COLO668 (cell line): Measurements from ENCODE around the gene PKN1.
"Not testable (repeated sequence)": the region's sequence is repeated elsewhere in the genome, so short reads cannot be mapped to it uniquely, and the experiment has no call there.

ENCODE experiments used
- DNase-seq: peaks from one replicate; lab custom pipeline; 2025; ENCODE audit not compliant: unreplicated experiment; lab: John Stamatoyannopoulos, UW

The PKN1 gene

DNA sequence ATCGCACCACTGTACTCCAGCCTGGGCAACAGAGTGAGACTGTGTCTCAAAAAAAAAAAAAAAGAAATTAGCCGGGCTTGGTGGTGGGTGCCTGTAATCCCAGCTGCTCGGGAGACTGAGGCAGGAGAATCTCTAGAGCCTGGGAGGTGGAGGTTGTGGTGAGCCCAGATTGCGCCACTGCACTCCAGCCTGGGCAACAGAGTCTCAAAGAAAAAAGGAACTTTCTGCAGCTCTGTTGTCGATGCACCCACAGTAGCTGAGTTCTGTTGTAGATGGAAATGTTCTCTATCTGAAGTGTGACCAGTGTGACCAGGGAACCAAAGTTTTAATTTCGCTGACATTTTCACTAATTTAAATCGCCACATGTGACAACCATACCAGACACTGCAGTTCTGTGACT, 29.3 kb downstream of the PKN1 start:
- DNase-seq, result not testable (repeated sequence)

DNA sequence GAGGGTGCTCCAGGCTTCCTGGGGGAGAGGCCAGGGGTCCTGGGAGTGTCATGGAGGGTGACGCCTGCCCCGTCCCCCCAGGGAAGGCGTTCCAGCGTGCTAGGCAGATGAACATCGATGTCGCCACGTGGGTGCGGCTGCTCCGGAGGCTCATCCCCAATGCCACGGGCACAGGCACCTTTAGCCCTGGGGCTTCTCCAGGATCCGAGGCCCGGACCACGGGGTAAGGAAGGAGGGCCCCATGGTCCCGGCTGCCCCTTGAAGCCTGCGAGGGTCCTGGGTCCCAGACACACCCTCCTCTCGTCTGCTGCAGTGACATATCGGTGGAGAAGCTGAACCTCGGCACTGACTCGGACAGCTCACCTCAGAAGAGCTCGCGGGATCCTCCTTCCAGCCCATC, 30.6 kb downstream of the PKN1 start:
- no peak for DNase-seq

DNA sequence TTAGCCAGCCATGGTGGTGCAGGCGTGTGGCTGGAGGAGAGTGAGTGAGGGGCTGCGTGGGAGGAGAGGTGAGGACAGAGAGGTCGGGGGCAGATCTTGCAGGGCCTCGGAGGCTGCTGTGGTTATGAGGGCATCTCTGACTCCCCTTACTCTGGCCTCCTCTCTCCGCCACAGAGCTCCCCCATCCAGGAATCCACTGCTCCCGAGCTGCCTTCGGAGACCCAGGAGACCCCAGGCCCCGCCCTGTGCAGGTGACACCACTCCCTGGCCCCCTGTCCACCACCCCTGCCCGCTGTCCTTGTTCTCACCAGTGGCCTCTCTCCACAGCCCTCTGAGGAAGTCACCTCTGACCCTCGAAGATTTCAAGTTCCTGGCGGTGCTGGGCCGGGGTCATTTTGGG, 34.3 kb downstream of the PKN1 start:
- DNase-seq, result no peak

DNA sequence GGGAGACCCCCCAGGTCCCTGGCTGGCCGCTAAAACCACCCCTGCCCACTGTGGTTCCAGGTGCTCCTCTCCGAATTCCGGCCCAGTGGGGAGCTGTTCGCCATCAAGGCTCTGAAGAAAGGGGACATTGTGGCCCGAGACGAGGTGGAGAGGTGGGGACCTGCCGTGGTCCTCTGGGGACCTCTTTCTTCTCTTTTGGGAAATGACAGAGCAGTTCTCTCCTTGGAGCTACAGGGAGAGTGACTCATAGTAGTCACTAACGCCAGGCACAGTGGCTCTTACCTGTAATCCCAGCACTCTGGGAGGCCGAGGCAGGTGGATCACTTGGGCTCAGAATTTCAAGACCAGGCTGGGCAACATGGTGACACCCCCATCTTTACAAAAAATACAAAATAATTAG, 34.7 kb downstream of the PKN1 start:
- no peak for DNase-seq

DNA sequence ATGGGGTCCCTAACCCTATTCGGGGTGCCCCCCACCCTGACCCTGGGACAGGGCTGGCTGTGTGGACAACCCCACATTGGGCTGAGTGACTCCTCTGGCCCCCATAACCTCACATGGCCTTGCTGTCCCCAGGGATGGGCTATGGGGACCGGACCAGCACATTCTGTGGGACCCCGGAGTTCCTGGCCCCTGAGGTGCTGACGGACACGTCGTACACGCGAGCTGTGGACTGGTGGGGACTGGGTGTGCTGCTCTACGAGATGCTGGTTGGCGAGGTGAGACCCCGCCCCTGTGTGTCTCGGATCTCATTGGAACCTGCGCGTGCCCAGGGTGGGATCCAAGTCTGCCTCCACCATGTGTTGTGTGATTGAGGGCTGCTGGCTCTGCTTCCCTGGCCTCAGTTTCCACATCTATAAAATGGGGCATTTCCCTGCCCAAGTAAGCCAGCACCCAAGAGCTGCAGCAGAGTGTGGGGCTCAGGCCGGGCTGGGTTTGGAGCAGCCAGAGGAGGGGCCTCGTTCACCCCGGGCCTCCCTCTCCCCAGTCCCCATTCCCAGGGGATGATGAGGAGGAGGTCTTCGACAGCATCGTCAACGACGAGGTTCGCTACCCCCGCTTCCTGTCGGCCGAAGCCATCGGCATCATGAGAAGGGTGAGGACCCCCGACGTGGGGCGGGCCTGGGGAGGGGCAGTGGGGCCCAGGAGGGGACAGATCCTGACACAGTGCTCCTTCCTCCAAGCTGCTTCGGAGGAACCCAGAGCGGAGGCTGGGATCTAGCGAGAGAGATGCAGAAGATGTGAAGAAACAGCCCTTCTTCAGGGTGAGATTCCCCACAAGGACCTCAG, 37.1 kb downstream of the PKN1 start:
- DNase-seq, result no peak

DNA sequence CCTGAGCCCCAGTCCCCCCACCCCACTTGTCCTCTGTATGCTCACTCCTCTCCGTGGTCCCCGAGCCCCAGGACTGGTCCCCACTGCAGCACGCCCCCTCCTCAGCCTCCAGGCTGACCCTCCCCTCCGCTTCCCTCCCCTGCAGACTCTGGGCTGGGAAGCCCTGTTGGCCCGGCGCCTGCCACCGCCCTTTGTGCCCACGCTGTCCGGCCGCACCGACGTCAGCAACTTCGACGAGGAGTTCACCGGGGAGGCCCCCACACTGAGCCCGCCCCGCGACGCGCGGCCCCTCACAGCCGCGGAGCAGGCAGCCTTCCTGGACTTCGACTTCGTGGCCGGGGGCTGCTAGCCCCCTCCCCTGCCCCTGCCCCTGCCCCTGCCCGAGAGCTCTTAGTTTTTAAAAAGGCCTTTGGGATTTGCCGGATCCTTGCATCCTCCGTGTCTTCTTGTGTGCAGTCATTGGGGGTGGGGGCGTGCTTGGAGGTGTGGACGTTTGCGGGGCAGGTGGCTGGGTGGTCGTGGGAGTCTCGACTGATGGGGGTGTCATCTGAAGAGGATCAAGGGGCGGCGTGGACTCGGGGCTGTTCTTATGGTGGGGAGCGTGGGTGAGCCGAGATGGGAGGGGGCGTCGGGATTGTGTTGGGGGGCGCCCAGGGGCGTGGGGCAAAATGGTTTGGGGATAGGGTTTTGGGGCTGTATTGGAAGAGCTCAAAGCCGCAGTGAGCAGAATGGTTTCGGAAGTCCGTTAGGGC, 38.5 kb downstream of the PKN1 start:
- DNase-seq, result no peak

DNA sequence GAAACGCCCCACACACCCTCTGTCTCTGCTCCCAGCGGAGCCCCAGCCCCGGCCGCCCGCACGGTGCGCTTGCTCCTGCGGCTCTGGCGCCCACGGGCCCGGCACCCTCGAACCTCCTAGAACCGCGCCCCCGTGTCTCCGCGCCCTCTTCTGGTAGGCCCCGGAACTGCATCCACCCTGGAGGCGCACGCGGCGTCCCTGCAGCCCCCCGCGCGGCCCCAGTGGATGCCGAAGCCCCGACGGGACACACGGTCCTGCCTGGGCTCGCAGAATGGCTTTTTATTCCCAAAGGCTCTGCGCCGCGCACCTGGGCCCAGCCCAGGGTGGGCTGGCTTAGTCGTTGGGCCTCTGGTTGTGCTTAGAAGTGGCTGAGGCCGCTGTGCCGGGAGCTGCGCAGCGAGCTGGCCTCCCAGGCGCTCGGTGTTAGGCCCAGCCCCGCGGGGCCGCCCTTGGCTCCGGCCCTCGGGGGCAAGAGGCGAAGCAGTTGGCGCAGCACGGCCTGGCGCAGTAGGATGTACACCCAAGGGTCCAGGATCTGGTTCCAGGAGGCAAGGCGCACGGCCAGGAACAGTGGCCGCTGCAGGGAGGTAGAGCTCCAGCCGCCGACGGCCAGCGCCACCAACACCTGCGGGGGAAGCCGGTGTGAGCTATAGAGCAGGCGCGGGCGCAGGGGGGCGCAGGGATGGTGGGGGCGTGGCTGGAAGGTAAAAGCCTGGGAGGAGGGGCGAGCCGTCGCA, 39.3 kb downstream of the PKN1 start:
- peak; percentile 72 for DNase-seq

DNA sequence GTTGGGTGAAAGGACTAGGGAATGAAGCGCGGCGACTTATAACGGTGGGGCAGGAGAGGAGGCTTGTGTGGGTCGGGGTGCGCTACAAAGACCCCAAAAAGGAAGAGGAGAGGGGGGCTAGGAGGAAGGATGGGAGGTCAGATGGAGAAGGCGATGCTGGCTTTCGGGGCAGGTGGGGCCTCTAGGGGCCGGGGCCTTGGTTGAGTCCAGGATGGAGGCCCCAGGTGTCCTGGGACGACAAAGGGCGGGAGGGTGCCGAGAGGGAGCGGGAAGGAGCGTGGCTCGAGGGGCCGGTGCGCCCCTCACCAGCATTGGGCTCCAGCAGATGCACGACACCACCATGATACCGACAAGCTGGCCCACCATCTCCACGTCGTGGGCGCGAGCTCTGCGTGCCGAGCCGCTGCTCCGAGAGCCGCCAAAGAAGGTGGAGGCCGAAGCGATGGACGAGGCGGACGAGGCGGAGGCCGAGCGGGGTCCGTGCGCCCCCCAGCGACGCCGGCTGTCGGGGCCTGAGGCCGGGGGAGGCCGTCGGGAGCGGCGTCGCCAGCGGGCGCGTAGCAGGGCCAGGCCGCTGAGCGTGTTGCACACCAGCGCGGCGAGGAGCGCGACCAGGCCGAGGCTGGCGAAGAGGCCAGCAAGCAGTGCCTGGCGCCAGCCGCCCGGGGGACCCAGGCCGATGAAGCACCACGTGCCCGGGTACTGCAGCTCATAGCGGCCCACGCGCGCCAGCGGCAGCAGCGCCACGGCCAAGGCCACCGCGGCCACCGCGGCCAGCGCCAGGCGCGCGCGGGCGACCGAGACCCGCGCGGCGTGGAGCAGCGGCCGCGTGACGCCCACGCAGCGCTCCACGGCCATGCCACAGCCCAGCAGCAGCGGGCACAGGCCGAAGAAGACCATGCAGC, 40.2 kb downstream of the PKN1 start:
- DNase-seq, result peak; percentile 51

DNA sequence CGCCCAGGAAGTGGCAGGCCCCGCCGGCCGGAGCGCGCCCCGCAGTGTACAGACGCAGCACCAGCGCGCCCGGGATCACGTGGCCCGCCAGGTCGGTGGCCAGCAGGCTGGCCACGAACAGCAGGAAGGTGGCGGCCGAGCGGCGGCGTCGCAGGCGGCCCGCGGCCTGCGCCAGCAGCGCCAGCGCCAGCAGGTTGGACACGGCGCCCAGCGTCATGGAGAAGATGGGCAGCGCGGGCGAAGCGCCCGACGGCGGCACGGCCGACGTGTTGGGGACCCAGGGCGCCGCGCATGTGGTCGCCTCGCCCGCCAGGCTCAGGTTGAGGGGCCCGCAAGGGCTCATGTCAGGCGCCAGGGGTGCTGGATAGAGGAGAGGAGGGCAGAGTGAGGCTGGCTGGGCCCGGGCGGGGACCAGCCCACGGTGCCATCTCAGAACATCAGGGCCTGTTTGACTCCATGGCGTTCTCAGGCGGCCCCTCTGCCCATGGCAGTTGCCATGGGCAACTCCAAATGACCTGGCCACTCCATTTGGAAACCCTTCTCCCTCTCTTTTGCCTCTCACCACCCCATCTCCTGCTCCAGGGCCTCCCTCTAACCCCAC, 41.0 kb downstream of the PKN1 start:
- peak; percentile 63 for DNase-seq

DNA sequence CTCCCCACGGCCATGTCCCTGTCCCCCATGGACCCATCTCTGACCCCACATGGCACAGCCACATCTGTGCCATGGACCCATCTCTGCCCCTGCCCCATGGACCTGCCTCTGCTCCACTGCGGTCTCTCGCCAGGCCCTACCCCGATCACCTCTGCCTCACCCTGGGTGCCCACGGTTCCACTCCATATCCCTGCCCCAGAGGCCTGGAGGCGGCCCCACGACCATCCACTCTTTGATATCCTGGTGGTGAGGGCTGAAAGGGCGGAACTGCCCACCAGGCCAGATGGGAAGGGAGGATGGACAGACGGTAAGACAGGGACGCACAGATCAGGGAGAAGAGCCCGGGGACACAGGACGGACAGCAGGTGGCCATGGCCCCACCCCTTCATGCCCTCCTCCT, 41.7 kb downstream of the PKN1 start:
- DNase-seq, result no peak

DNA sequence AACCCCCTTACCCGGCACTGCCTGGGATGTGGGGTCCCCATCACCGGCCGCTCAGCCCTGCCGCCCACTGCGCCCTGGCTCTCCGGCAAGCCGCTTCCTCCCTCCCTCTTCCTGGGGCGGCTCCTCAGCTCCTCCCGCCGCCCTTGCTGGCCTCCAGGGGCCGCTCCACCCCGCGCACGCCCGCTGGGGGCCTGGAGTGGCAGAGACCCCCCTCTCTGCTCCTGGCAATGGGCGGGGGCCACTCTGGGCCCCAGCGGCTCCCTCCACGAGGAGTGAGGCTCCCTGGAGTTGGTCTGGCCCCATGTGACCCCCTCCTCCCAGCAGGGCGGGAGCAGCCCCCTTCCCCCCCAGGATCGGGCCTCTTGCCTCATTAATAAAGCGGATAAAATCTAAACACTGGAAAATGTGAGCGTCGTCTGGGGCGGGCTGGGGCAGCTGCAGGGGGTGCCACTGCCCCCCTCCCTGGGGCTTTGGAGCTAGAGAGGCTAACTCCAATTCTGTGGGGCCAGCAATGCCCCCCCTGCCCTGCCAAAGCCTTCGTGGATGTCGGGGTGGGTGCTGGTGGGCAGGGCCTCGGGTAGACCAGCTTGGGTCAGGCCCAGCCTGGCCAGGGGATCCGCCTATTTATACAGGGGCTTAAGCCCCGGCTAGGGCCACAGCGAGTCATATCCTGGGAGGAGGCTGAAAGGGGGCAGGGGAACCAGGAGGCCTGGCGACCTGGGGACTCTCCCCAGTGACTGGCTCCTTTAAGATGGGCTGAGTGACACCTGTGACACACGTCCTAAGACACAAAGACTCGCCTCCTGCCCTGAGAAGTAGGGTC, 42.4 kb downstream of the PKN1 start, which contains the start of gene PTGER1:
PTGER1 (minus strand) TSS at position 104 of the 823 bp plus-strand sequence. CDS start 1,034 bp downstream, outside the sequence.
- peak; percentile 23 for DNase-seq

DNA sequence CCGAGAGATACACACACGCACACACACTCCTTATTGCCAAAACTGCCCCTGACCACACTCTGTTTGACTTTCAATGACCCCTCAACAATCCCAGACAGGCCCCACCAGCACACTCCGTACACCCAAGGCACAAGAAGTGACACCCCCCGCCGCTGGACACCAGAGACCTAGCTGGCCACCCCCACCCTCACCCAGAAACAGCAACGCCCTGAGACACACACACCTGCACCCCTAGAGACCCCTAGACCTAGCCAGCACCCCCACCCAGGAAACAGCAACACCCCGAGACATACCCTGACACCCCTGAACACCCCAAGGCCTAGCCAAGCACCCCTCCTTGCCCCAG, 43.2 kb downstream of the PKN1 start:
- no peak for DNase-seq

DNA sequence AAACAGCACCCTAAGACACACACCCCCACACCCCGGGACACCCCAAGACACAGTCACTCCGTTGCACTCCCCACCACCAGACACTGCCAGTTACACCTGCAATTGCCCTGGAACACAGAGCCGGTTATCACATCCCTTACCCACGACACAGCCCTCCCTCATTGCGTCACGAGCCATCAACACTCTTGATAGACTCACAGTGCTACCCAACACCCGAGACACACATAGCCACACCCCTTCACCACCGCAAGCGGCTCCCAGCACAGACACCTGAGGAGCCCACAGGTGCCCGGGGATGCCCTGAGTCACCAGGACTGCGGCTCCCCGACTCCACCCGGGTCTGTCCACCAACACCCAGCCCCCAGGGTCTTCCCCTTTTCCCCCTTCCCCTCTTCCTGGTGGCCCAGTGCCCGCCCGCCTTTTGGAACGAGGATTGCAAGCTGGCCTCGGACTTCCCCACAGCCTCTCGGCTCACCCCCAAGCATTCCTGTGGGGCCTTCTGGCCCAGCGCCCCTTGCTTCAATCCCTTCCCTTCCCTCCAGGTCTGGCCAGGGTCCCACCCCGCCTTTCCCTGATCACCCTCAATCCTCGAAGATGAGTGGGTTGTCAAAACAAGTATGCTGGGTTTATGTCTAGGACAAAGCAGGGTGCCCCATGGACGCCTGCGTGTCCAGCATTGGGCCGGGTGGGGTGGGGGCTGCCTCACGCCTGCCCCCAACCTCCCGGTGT, 43.7 kb downstream of the PKN1 start:
- peak; percentile 51 for DNase-seq

DNA sequence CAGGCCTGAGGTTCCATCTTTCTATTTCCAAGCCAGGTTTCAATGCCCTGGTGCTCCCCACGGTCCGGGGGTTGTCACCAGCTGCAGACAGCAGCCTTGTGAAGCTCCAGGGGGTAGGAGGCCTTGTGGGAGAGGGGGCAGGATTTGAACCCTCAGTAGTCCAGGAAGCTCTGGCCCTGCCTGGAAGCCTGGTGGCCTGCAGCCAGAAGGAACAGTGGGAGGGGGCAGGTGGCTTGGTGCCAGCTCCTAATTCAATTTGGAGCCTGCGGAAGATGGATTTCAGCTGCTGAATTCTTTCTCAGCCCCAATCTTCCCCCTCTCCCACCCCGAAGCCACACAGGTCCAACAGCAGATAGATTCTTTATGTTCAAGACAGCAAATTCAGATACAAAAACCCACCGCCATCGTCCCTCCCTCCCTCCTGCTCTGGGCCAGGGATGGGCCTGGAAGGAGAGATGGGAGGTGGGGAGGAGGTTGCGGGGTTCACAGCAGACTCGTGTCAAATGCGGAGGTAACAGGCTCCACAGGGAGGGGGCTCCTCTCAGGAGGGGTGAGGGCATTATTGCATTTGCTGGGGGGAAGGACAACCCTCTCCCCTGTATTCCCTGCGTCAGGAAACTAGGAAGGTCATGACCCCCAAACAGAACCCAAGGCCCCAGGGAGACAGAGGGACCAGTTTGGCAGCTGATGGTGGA, 44.5 kb downstream of the PKN1 start:
- no peak for DNase-seq

DNA sequence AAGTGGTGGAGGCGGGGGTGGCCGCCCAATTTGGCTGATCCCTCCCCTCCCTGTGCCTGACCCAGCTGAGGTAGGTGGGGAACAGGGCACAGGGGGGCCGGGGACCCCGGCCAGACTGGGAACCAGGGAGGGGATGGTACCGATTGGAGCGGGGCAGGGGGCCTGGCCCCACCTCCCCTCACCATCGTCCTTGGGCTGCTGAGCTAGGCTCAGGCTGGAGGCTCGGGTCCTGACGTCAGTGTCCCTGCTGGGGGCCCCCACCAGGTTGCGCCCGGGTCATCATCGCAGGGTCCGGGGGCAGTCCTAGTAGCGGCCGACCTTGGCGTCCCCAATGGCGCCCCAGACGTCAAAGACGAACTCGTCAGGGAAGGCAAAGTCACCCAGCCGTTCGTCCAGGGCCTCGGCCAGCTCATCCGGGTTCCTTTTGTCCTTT, 45.0 kb downstream of the PKN1 start:
- DNase-seq, result no peak

DNA sequence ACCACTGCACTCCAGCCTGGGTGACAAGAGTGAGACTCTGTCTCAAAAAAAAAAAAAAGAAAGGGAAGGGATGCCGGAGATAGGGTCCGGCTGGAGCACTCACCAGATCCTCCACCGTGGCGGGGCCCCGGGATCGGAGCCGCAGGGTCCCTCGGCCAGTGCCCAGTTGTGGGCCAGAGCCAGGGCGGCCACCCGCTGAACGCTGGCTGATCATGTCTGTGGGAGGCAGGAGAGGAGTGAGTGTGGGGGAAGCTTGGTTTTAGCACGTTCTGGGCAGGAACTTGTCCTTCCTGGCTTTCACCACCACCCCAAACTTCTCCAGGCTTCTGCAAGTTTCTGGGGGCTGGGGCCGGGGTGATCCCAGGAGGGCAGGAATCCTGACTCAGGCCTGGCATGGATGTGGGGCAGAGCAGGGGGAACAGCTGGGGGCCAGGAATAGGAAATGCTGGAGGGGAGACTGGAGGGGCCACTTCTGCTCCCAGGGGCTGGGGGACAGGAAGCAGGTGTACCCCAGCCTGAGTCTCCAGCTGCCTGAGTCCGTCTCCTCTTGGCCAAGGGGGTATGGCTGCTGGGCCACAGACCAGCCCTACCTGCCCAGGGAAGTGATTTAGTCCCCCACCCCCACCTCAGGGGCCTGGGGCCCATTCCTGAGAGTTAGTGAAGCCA, 46.3 kb downstream of the PKN1 start:
- DNase-seq, result no peak

DNA sequence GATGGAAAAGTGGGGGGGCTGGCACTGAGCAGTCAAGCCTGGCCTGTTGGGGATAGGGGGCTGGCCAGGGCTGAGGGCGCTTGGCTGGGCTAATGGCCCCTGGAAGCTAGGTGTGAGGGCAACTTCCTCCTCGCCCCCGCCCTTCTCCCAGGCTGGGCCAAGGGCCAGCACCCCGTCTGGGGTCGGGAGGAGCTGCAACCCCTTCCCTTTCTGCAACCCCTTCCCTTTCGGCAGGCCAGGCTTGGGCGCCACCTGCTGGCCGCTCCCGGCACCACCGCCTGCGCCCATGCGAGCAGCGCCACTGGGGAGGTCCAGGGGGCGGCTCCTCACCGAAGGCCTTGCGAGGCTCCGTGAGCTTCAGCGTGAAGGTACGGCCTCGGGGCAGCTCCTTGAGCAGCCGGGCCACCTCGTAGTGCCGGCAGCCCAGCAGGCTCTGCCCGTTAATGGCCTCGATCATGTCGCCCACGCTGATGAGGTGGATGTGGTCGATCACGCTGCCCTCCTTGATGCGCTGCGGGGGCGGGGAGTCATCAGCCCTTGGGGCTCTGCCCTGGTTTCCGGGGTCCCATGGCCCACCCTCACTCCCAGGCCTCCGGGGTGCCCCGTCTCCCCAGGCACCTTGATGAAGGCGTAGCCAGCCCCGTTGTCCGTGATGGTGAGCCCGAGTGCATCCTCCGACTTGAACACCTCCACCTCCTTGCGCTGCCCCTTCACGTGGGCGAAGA, 47.0 kb downstream of the PKN1 start:
- peak; percentile 23 for DNase-seq
